ENCODE data around the gene SCAMP4.

The SCAMP4 gene

DNA sequence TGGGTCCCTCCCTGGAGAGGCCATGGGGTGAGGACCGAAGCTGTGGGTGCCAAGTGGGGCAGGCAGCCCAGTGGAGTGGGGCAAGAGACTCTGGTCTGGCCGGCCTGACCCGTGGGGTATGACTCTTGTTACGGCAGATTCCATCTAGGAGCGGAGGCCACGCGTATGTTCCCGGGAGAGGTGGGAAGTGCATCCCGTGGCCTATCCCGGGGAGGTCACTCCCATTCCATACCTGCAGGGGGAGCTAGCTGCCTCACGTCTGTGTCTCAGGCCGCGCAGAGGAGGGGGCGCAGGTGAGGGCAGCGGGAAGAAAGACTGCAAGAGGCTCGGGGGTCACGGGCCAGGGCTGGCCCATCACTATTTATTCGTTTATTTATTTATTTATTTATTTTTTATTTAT is 40.7 kb downstream of the SCAMP4 start:
- DNase-seq = peak; percentile 85
- peaks cover 78% of the 10 kb centered on the region for H3K79me2 ChIP-seq (ENCODE audit: control insufficient read depth, insufficient read depth, low read length)
- no peak overlapping the region for H2BK120ac ChIP-seq (ENCODE audit: low read depth, low read length)

GRCh38 chr19:1947651-1948209 is 42.5 kb downstream of the SCAMP4 start:
- H3K36me3 ChIP-seq (ENCODE audit: control insufficient read depth, insufficient read depth, low read length) = peaks cover 2% of the 10 kb centered on the region
- no peak overlapping the region for H3K18ac ChIP-seq (ENCODE audit: low read length)
- H3K4me3 ChIP-seq (ENCODE audit: low read length) = no peak overlapping the region
- WGBS (ENCODE audit: extremely low coverage, insufficient coverage, low lambda C conversion rate) = no CpG with 5 or more reads among the region's 34 CpGs
- H2BK15ac ChIP-seq (replicated peaks; ENCODE audit: low read depth) = no peak overlapping the region
- H3K27ac ChIP-seq (ENCODE audit: low read depth, low read length) = no peak overlapping the region
- no peak overlapping the region for H3K23ac ChIP-seq (ENCODE audit: low read length)
- H3K4ac ChIP-seq (ENCODE audit: low read depth, low read length) = no peak overlapping the region
- H4K5ac ChIP-seq (ENCODE audit: low read length) = no peak overlapping the region
- peaks cover 4% of the 10 kb centered on the region for H3K4me1 ChIP-seq (ENCODE audit: control insufficient read depth, low read depth, low read length)
- no peak overlapping the region for H3K9ac ChIP-seq (ENCODE audit: low read length)
- DNase-seq = no peak
- peaks cover 24% of the 10 kb centered on the region for H3K79me1 ChIP-seq (ENCODE audit: low read length)
- no peak overlapping the region for H2BK5ac ChIP-seq (ENCODE audit: low read length)
- H3K27me3 ChIP-seq (ENCODE audit: insufficient read depth, low read length, poor library complexity) = no peaks in the 10 kb centered on the region
- H4K8ac ChIP-seq (ENCODE audit: low read depth, low read length) = no peak overlapping the region
- no peak overlapping the region for H3K4me2 ChIP-seq (ENCODE audit: low read length)
- no peak overlapping the region for H3K56ac ChIP-seq (ENCODE audit: low read length)
- no peak overlapping the region for H2AK5ac ChIP-seq (ENCODE audit: low read length)
- peaks cover 80% of the 10 kb centered on the region for H3K79me2 ChIP-seq (ENCODE audit: control insufficient read depth, insufficient read depth, low read length)
- no peak overlapping the region for H2BK120ac ChIP-seq (ENCODE audit: low read depth, low read length)

More for the DNA sequence above, 40.7 kb downstream of the SCAMP4 start:
- H3K18ac ChIP-seq (ENCODE audit: low read length) = no peak overlapping the region
- no CpG with 5 or more reads among the region's 18 CpGs for WGBS (ENCODE audit: extremely low coverage, insufficient coverage, low lambda C conversion rate)
- no peak overlapping the region for H3K56ac ChIP-seq (ENCODE audit: low read length)
- H2AK5ac ChIP-seq (ENCODE audit: low read length) = no peak overlapping the region
- H3K23ac ChIP-seq (ENCODE audit: low read length) = no peak overlapping the region
- no peak overlapping the region for H4K8ac ChIP-seq (ENCODE audit: low read depth, low read length)
- no peak overlapping the region for H2BK5ac ChIP-seq (ENCODE audit: low read length)
- no peak overlapping the region for H3K4ac ChIP-seq (ENCODE audit: low read depth, low read length)
- no peak overlapping the region for H3K4me3 ChIP-seq (ENCODE audit: low read length)
- peaks cover 20% of the 10 kb centered on the region for H3K79me1 ChIP-seq (ENCODE audit: low read length)
- H2BK15ac ChIP-seq (replicated peaks; ENCODE audit: low read depth) = no peak overlapping the region
- H3K9ac ChIP-seq (ENCODE audit: low read length) = no peak overlapping the region
- no peak overlapping the region for H4K5ac ChIP-seq (ENCODE audit: low read length)
- no peak overlapping the region for H3K27ac ChIP-seq (ENCODE audit: low read depth, low read length)
- H3K36me3 ChIP-seq (ENCODE audit: control insufficient read depth, insufficient read depth, low read length) = no peaks in the 10 kb centered on the region
- H3K4me2 ChIP-seq (ENCODE audit: low read length) = no peak overlapping the region
- H3K27me3 ChIP-seq (ENCODE audit: insufficient read depth, low read length, poor library complexity) = no peaks in the 10 kb centered on the region
- peaks cover 4% of the 10 kb centered on the region for H3K4me1 ChIP-seq (ENCODE audit: control insufficient read depth, low read depth, low read length)

DNA sequence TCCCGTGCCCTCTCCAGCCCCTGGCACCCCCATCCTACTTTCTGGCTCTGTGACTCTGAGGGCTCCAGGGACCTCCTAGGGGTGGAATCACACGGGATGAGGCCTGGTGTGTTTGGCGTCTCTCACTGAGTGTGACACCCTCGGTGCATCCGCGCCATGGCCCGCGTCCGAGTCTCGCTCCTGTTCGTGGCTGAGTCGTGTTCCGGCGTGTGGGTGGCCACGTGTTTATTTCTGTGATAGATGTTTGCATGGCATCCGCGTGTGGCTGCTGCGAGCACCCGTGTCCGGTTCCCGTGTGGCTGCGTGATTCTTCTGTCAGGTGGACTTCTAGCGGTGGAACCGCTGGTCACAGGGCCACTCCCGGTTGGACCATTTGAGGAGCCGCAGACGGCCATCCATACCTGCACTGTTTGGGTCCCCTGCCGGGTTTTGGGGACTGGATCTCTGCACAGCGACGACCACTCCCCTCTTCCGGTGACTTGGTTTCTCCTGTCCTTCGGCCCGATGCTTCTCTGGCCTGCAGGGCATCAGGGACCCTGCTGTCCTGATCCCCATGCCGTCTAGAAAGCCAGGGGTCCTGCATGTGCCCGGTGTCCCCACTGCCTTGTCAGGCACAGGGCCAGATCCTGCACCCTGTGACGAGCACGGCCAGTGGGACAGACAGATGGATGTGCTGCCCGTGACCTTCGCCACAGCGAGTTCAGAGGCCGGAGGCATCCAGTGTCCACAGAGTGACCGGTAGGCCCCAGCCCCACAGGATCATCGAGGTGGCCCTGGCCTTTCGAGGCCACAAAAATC is 44.3 kb downstream of the SCAMP4 start:
- peaks cover 80% of the 10 kb centered on the region for H3K79me2 ChIP-seq (ENCODE audit: control insufficient read depth, insufficient read depth, low read length)
- H3K9ac ChIP-seq (ENCODE audit: low read length) = no peak overlapping the region

DNA sequence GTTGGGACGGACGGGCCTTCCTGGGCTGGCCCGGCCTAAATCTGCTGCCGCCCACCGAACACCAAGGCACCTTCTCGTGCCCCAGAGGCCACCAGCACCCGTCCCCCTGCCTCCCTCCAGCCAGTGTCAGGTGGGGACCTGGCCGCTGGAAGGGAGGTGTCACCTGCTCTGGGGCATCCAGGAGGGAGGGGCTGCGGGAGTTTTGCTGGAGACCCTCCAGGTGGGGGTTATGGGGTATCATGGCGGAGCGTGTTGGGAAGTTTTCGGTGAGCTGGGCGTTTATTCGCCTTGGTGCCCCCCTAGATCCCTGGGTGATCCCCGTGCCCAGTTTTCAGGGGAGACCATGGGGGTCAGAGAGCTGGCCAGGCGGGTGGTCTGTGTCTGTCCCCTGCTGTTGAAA is 45.4 kb downstream of the SCAMP4 start:
- H2AK5ac ChIP-seq (ENCODE audit: low read length) = no peak overlapping the region
- WGBS (ENCODE audit: extremely low coverage, insufficient coverage, low lambda C conversion rate) = no CpG with 5 or more reads among the region's 16 CpGs

More for the DNA sequence above, 44.3 kb downstream of the SCAMP4 start:
- Histone ChIP-seq H3K4me2 (ENCODE audit: low read length) (no peak overlapping the region), H3K36me3 (ENCODE audit: control insufficient read depth, insufficient read depth, low read length) (peaks cover 2% of the 10 kb centered on the region), H3K4ac (ENCODE audit: low read depth, low read length) (no peak overlapping the region), H3K56ac (ENCODE audit: low read length) (no peak overlapping the region), H3K27me3 (ENCODE audit: insufficient read depth, low read length, poor library complexity) (no peaks in the 10 kb centered on the region), H2BK15ac (replicated peaks; ENCODE audit: low read depth) (no peak overlapping the region), H3K18ac (ENCODE audit: low read length) (no peak overlapping the region), H3K79me1 (ENCODE audit: low read length) (peaks cover 28% of the 10 kb centered on the region), H3K27ac (ENCODE audit: low read depth, low read length) (no peak overlapping the region), H3K4me3 (ENCODE audit: low read length) (no peak overlapping the region), H2AK5ac (ENCODE audit: low read length) (no peak overlapping the region), H4K8ac (ENCODE audit: low read depth, low read length) (no peak overlapping the region), H2BK120ac (ENCODE audit: low read depth, low read length) (no peak overlapping the region), H2BK5ac (ENCODE audit: low read length) (no peak overlapping the region), H3K23ac (ENCODE audit: low read length) (no peak overlapping the region), H3K4me1 (ENCODE audit: control insufficient read depth, low read depth, low read length) (no peaks in the 10 kb centered on the region), H4K5ac (ENCODE audit: low read length) (no peak overlapping the region)
- no CpG with 5 or more reads among the region's 44 CpGs for WGBS (ENCODE audit: extremely low coverage, insufficient coverage, low lambda C conversion rate)
- DNase-seq = no peak

DNA sequence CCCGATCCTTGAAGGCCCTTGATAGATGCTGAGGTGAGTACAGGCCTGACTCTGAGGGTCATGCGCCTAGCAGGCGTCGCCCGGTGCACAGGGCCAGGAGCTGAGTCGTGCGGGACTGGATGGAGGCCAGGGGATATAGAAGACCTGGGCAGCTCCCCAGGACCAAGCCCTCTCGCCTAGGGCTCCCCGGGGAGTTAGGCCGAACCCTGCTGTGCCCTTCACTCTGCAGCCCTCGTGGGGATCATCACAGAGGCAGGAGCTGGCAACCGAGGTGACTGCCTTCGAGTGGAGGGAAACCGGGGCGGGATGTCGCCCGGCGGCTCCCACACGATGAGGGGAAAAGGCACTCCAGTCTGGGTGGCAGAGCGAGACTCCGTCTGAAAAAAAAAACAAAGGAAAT is 47.4 kb downstream of the SCAMP4 start:
- H3K4me2 ChIP-seq (ENCODE audit: low read length) = no peak overlapping the region
- no peak overlapping the region for H2BK15ac ChIP-seq (replicated peaks; ENCODE audit: low read depth)
- no peak overlapping the region for H3K56ac ChIP-seq (ENCODE audit: low read length)
- no peak overlapping the region for H3K18ac ChIP-seq (ENCODE audit: low read length)
- H4K8ac ChIP-seq (ENCODE audit: low read depth, low read length) = no peak overlapping the region
- no CpG with 5 or more reads among the region's 21 CpGs for WGBS (ENCODE audit: extremely low coverage, insufficient coverage, low lambda C conversion rate)
- H3K79me2 ChIP-seq (ENCODE audit: control insufficient read depth, insufficient read depth, low read length) = peaks cover 86% of the 10 kb centered on the region
- peaks cover 2% of the 10 kb centered on the region for H3K36me3 ChIP-seq (ENCODE audit: control insufficient read depth, insufficient read depth, low read length)
- DNase-seq = no peak
- H2BK120ac ChIP-seq (ENCODE audit: low read depth, low read length) = no peak overlapping the region
- no peaks in the 10 kb centered on the region for H3K27me3 ChIP-seq (ENCODE audit: insufficient read depth, low read length, poor library complexity)
- H3K4me3 ChIP-seq (ENCODE audit: low read length) = no peak overlapping the region
- peaks cover 26% of the 10 kb centered on the region for H3K79me1 ChIP-seq (ENCODE audit: low read length)
- no peak overlapping the region for H2AK5ac ChIP-seq (ENCODE audit: low read length)
- H3K4ac ChIP-seq (ENCODE audit: low read depth, low read length) = no peak overlapping the region
- H4K5ac ChIP-seq (ENCODE audit: low read length) = no peak overlapping the region
- no peaks in the 10 kb centered on the region for H3K4me1 ChIP-seq (ENCODE audit: control insufficient read depth, low read depth, low read length)
- H3K23ac ChIP-seq (ENCODE audit: low read length) = no peak overlapping the region
- no peak overlapping the region for H2BK5ac ChIP-seq (ENCODE audit: low read length)
- H3K27ac ChIP-seq (ENCODE audit: low read depth, low read length) = no peak overlapping the region
- H3K9ac ChIP-seq (ENCODE audit: low read length) = no peak overlapping the region

More for the DNA sequence above, 45.4 kb downstream of the SCAMP4 start:
- Histone ChIP-seq H4K5ac (ENCODE audit: low read length) (no peak overlapping the region), H2BK5ac (ENCODE audit: low read length) (no peak overlapping the region), H3K56ac (ENCODE audit: low read length) (no peak overlapping the region), H3K27ac (ENCODE audit: low read depth, low read length) (no peak overlapping the region), H3K23ac (ENCODE audit: low read length) (no peak overlapping the region), H3K4me3 (ENCODE audit: low read length) (no peak overlapping the region), H3K4me1 (ENCODE audit: control insufficient read depth, low read depth, low read length) (no peaks in the 10 kb centered on the region), H3K79me2 (ENCODE audit: control insufficient read depth, insufficient read depth, low read length) (peaks cover 79% of the 10 kb centered on the region), H3K9ac (ENCODE audit: low read length) (no peak overlapping the region), H2BK120ac (ENCODE audit: low read depth, low read length) (no peak overlapping the region), H3K36me3 (ENCODE audit: control insufficient read depth, insufficient read depth, low read length) (peaks cover 2% of the 10 kb centered on the region), H4K8ac (ENCODE audit: low read depth, low read length) (no peak overlapping the region), H3K79me1 (ENCODE audit: low read length) (peaks cover 28% of the 10 kb centered on the region), H3K18ac (ENCODE audit: low read length) (no peak overlapping the region), H3K4me2 (ENCODE audit: low read length) (no peak overlapping the region), H3K4ac (ENCODE audit: low read depth, low read length) (no peak overlapping the region), H3K27me3 (ENCODE audit: insufficient read depth, low read length, poor library complexity) (no peaks in the 10 kb centered on the region), H2BK15ac (replicated peaks; ENCODE audit: low read depth) (no peak overlapping the region)
- no peak for DNase-seq
